Measurements from ENCODE around the gene ARHGAP24. TPM values are rescaled to one million over a fixed set of nuclear protein-coding genes. Genes with fewer than 3 reads are reported as not detected.

The ARHGAP24 gene
- total and polyA plus RNA-seq, 7 donors = 0.46 to 40.4 (median 23.1) TPM

- intact Hi-C loops (cut with DNase I) = no loop called here
- no peaks in the 10 kb centered on the region for H3K27me3 ChIP-seq
- no peaks in the 10 kb centered on the region for H3K36me3 ChIP-seq
- WGBS, 2 donors = 73 to 83% methylated on average over 1 of the region's 1 CpG
- no peak for DNase-seq
- H3K4me3 ChIP-seq = no peak overlapping the region
- H3K9me3 ChIP-seq = no peaks in the 10 kb centered on the region
- H3K4me1 ChIP-seq = peaks cover 0 to 3% (median 0%) of the 10 kb centered on the region in 4 donors
- TF ChIP-seq POLR2AphosphoS5 (IDR thresholded peaks at IDR 0.05) = no peak
- no peak for TF ChIP-seq POLR2A (IDR thresholded peaks at IDR 0.05)
- no peak for TF ChIP-seq EP300 (IDR thresholded peaks at IDR 0.05)
- TF ChIP-seq CTCF (IDR thresholded peaks at IDR 0.05) = no peak
- no peak overlapping the region for H3K27ac ChIP-seq
These were observed 297.5 kb downstream of the ARHGAP24 start for GRCh38 chr4:85772470-85772869.

- H3K4me3 ChIP-seq = no peak overlapping the region
- no peaks in the 10 kb centered on the region for H3K27me3 ChIP-seq
- no peaks in the 10 kb centered on the region for H3K36me3 ChIP-seq
- H3K9me3 ChIP-seq = no peaks in the 10 kb centered on the region
- DNase-seq = no peak
- peaks cover 0 to 7% (median 3%) of the 10 kb centered on the region in 4 donors for H3K4me1 ChIP-seq
- TF ChIP-seq CTCF (IDR thresholded peaks at IDR 0.05) = no peak
- no peak for TF ChIP-seq EP300 (IDR thresholded peaks at IDR 0.05)
- no peak for TF ChIP-seq POLR2A (IDR thresholded peaks at IDR 0.05)
- no peak for TF ChIP-seq POLR2AphosphoS5 (IDR thresholded peaks at IDR 0.05)
- intact Hi-C loops (cut with DNase I) = no loop called here
- WGBS, 2 donors = 94 to 96% methylated on average over 1 of the region's 1 CpG
- H3K27ac ChIP-seq = no peak overlapping the region
These were observed 298.4 kb downstream of the ARHGAP24 start for GRCh38 chr4:85773372-85773771.

GRCh38 chr4:85774000-85774399, 299.1 kb downstream of the ARHGAP24 start:
- intact Hi-C loops (cut with DNase I) = no loop called here
- Histone ChIP-seq H3K9me3 (no peaks in the 10 kb centered on the region), H3K4me3 (no peak overlapping the region), H3K27me3 (no peaks in the 10 kb centered on the region), H3K4me1 (peaks cover 0 to 9% (median 3%) of the 10 kb centered on the region in 4 donors), H3K36me3 (no peaks in the 10 kb centered on the region), H3K27ac (no peak overlapping the region)
- no peak for DNase-seq
- 93 to 96% methylated on average over 1 of the region's 1 CpG for WGBS, 2 donors
- TF ChIP-seq POLR2A (IDR thresholded peaks at IDR 0.05) = no peak
- no peak for TF ChIP-seq CTCF (IDR thresholded peaks at IDR 0.05)
- TF ChIP-seq POLR2AphosphoS5 (IDR thresholded peaks at IDR 0.05) = no peak

GRCh38 chr4:85774489-85774888, 299.5 kb downstream of the ARHGAP24 start:
- WGBS, 2 donors = 83 to 85% methylated on average over 3 of the region's 3 CpGs
- Histone ChIP-seq H3K27me3 (no peaks in the 10 kb centered on the region), H3K36me3 (no peaks in the 10 kb centered on the region), H3K27ac (no peak overlapping the region), H3K4me1 (peaks cover 0 to 13% (median 4%) of the 10 kb centered on the region in 4 donors), H3K9me3 (no peaks in the 10 kb centered on the region), H3K4me3 (no peak overlapping the region)
- intact Hi-C loops (cut with DNase I) = no loop called here
- no peak for DNase-seq
- no peak for TF ChIP-seq EP300 (IDR thresholded peaks at IDR 0.05)
- no peak for TF ChIP-seq POLR2A (IDR thresholded peaks at IDR 0.05)
- TF ChIP-seq CTCF (IDR thresholded peaks at IDR 0.05) = no peak
- TF ChIP-seq POLR2AphosphoS5 (IDR thresholded peaks at IDR 0.05) = no peak

- 84 to 90% methylated on average over 2 of the region's 2 CpGs for WGBS, 2 donors
These were observed 301.1 kb downstream of the ARHGAP24 start for GRCh38 chr4:85776096-85776495.

More at GRCh38 chr4:85776096-85776495, 301.1 kb downstream of the ARHGAP24 start:
- intact Hi-C loops (cut with DNase I) = no loop called here
- Histone ChIP-seq H3K4me1 (peaks cover 0 to 29% (median 11%) of the 10 kb centered on the region in 4 donors), H3K27me3 (no peaks in the 10 kb centered on the region), H3K4me3 (no peak overlapping the region), H3K9me3 (no peaks in the 10 kb centered on the region), H3K36me3 (no peaks in the 10 kb centered on the region), H3K27ac (peak overlapping the region in 1 of 4 donors; percentile 41)
- no peak for DNase-seq
- TF ChIP-seq EP300 (IDR thresholded peaks at IDR 0.05) (no peak), POLR2AphosphoS5 (IDR thresholded peaks at IDR 0.05) (no peak), CTCF (IDR thresholded peaks at IDR 0.05) (no peak), POLR2A (IDR thresholded peaks at IDR 0.05) (no peak)
